Brain pericyte (primary cell): ENCODE data around the gene COL18A1.
"Not testable (repeated sequence)": the region's sequence is repeated elsewhere in the genome, so short reads cannot be mapped to it uniquely, and the experiment has no call there.

Source experiments
- DNase-seq: peaks from one replicate; pipeline ENCODE4 v3.0.0-alpha.2; 2012; ENCODE audit warnings: low read depth, low spot score

The COL18A1 gene

GRCh38 chr21:45404730-45405270, at the start of gene COL18A1:
Gene COL18A1, plus strand, starts transcription at chr21:45405165. Its CDS starts 66 bp downstream, at chr21:45405231.
- DNase-seq: no peak

GRCh38 chr21:45355573-45355972, 49.4 kb upstream of the COL18A1 start:
- DNase-seq: no peak

DNA sequence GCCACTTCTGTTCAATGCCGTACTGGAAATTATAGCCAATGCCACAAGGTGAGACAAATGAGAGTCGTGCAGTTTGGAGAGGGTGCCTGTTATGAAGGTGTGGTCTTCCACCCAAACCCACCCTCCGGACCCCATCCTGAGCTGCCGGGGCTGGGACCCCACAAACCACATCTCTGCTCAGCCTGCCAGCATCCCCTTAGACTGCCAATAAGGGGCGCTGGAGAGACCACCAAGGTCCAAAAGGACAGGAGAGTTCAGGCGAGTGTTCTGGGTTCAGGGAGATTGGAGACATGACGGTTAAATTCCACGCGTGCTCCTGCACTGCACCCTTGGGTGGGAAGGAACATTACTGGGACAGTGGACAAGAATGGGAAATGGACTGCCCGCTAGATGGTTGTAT, 48.7 kb upstream of the COL18A1 start:
- DNase-seq: no peak

DNA sequence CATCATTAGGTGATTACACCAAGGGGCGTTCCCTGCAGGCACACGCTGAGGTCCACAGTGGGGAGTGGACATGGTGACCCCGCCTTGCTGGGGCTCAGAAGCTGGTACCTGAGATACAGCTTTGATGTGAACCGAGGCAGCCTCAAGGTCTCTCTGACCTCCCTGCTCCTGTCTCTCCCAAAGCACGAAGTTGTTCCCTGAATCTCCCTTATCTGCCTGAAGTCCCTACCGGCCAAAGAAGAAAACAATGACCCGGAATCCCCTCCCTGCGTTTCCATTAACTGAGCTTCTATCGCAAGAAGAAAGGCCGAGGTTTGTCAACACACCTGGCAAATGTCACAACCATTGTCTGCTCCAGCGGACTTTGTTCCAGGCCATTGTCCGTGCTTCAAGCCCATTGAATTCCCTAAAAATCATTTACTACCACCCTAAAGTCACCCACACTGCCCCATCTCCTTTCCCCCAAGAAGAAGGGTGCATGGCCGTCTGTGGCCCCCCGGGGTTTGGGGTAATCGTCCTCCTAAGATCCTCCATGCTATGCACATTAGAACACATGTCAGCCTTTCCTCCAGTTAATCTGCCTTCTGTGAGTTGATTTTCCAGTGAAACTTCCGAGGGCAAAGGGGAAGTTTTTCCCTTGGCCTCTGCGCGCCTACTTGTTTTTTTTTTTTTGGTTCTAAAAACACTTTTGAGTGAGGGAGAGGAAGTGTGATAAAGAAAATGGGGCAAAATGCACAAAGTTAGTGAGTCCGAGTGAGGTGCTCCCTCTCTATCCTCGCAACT, 48.1 kb upstream of the COL18A1 start:
- no peak for DNase-seq

- no peak for DNase-seq
These were observed 47.3 kb upstream of the COL18A1 start for GRCh38 chr21:45357436-45358260.

DNA sequence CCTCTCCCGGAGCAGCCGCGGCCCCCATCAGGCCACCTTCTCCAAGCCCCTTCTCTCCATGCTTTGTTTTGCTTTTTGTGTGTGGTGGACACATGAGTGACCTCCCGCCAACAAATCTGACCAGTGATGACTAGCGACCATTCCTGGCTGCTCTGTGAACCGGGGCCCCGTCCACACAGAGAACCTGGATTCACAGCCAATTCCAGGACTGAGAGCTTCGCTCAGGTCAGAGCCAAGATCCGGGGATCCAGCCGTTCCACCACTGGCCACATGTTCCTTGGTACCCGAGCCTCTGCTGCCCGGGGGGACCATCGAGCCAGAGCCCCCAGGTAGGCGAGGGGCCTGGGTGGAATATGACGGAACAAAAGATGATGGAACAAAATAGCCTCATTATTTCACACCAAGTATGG, 46.7 kb upstream of the COL18A1 start:
- DNase-seq: no peak

DNA sequence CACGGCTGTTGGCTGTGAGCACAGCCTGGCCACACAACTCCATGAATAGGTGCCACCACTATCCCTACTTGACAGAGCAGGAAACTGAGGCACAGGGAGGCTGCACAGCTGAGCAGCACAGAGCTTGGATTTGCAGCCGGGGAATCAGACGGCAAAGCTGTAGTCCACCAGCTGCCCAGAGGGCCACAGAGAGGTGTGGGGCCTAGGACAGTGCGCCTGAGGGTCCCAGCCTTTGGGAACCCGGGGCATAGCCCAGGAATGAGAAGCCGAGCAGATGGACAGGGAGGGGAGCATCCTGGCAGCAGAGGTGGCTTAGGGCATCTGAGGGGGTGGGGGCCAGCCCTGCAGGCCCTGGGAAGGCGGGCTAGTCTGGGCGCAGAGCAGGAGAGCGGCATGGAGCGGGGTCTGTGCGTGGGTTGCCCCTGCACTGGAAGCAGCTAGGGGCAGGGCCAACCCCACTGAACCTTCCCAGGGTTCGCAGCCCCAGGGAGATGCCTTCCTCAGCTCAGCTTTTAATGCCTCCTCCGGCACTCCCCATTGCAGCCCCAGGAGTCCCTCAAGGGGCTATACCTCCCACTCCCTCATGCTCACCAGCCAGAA, 46.2 kb upstream of the COL18A1 start:
- no peak for DNase-seq

DNA sequence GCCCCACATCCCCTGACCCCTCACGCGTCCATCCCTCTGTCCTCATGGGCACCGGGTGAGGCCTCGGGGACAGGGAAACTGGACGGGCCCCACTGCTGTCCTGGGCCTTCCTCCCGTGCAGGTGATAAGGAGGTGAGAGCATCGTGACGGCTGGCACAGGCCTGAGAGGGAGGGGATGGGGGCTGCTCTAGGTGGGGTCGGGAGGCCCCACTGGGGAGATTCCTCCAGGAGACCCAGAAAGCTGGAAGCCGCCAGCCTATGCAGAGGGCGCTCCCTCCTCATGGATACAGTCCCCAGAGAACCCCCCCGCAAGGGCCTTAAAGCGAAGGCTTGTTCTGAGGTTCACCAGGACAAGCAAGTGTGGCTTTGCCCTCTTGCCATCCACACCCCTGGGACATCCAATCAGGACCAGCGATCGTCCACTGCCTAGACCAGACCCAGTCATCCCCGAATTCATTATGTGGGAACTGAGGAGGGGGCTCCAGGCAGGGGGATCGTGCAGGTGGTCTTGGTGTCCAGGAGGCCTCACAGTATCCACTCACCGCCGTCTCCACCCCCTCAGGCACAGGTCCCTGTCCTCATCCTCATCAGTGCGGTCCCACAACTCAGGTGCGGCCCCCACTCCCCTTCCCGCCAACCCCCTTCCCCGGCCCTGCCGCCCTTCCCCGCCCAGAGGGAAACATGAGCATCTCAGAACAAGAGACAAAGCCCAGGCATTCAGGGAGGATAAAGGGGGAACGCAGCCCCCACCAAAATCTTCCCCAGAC, 45.3 kb upstream of the COL18A1 start:
- no peak for DNase-seq

DNA sequence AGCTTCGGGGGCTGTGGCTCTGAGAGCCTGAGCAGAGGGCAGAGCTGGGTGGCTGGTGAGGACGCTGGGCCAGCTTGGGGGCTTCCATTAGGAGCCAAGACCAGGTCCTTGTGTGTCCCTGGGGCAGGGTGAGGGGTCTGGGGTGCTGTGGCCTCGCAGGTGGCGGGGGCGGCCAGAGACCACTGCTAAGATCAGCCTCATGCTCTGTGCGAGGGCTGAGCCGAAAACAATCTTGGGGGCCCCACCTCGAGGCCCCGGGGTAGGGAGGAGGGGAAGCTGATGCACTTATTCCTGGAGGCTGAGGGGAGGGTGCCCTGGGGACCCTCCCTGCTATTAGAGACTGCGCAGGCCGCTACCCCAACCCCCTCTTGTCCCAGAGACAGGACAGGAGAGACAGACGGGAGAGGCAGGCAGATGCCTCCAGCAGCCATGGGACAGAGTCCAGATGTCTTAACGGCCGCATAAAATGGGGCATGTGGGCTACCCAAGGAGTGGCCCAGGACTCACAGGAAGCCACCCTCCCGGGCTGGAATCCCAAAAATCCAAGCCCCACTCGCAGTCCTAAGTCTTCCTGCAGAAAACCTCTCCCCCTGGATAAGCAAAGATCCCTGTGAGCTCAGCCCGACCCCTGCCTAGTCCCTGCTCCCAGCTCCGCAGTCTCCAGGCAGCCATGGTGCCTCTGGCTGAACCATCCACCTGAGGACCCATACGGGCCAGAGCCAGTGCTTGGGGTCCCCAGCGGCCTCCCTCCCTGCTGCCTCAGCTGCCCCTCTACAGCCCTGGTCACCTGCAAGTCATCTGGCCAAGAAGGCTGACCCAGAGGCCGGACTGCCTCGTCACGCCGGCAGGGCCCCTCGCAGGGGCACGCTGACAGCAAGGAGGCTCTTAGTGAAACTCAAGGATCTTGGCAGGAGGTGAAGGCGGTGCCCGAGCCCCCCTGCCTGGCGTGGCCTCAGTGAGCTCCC, 43.6 kb upstream of the COL18A1 start:
- DNase-seq: no peak

- DNase-seq: no peak
These were observed 42.8 kb upstream of the COL18A1 start for GRCh38 chr21:45362077-45362747.

GRCh38 chr21:45362748-45363145, 42.2 kb upstream of the COL18A1 start:
- DNase-seq: no peak

DNA sequence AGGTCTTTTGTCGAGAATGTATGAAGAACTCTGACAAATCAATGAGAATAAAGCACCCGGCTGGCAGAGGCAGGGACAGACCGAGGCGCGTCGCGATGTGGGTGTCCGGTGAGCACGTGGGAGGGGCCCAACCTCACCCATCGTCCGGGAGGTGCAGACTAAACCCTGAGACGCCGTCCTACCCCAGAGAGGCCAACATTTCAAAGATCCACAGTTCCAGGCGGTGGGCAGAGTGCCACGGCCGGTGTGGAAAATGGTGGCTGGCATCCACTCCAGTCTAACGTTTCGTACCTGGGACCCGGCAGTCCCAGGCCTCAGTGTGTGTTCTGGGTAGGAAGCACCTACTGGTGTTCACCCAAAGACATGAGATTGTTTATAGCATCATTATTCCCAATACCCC, 41.7 kb upstream of the COL18A1 start:
- DNase-seq: not testable (repeated sequence)

DNA sequence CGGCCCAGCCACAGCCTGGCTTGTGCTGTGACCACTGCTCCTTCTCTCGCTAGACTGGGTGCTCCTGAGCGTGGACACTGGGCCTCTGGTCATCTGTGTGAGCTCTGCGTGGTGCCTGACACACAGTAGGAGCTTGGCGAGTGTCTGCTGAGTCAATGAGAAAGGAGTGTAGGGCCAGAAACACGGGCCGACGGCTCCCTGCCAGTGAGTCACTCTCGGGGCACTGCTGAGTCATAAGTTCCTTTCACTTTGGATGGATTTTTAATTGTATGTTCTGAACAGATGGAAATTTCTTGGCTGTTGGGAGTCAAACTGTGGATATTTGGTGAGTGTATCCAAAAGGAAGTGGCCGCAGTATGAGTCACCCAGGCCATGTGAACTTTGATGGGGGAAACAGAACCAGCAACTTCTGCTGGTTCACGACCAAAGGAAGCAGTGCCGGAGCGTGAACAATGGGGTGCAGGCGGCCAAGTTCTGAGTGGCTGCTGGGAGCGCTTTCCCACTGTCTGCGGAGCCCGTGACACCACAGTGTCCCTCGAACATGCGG, 41.0 kb upstream of the COL18A1 start:
- peak; percentile 91 for DNase-seq

DNA sequence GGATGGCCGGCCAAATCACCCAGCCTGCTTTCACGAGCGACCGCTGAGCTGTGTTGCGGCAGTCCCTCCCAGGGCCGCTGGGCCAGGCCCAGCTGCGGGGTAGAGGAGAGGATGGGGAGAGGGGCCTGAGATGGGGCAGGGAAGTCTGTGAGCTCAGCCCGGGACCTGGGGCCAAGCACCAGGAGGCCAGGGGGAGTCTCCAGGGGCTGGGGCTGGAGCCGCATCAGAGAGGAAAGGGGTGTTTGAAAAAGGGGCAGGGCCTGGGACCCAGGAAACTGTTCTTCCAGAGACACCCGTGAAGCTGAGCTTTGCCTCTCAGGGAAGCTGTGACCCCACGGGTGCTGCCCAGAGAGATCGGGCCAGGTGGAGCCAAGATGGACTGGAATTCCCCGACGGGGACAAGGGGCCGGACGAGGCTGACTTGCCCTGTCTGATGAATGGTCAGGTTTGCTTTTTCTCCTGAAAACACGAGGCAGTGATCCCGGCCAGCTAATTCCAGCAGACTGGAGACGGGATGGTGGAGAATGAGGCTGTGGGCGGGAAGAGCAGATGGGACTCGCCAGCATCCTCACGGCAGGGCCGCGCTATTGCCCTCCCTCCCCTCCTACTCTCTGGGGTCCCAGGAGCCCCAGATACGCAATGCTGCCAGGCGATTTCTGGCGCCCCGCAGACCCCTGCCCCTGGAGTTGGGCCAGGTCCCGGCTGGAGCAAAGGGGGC, 40.3 kb upstream of the COL18A1 start:
- peak; percentile 42 for DNase-seq

- no peak for DNase-seq
These were observed 39.8 kb upstream of the COL18A1 start for GRCh38 chr21:45365186-45365607.

GRCh38 chr21:45365608-45366241, 39.2 kb upstream of the COL18A1 start:
- DNase-seq: no peak

DNA sequence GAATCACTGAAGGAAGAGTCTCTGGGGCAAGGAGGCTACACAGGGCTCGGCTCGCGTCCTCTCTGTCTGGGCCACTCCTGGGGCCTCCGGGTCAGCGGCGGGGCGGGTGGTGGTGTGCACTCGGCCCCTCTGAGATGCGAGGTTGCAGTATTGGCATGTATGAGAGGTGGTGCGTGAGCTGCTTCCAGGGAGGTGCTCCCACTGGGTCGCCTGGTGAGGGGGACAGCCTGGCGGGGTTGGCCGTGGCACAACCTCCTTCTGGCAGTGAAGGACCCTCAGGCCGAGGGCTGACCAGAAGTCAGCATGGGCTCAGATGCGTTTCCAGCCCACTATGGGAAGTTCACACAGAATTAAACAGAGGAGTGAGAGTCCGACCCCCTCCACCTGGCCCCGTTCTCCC, 38.5 kb upstream of the COL18A1 start:
- DNase-seq: no peak

- peak; percentile 92 for DNase-seq
These were observed 38.0 kb upstream of the COL18A1 start for GRCh38 chr21:45366931-45367401.
